Middle frontal gyrus (tissue), 1 donor: ENCODE data around the gene UQCC2.

ENCODE experiments used
- DNase-seq: peaks from one replicate; pipeline ENCODE4 v3.0.0-alpha.2; 2015; ENCODE audit warnings: low spot score; ENCODE audit errors: extremely low spot score

The UQCC2 gene

DNA sequence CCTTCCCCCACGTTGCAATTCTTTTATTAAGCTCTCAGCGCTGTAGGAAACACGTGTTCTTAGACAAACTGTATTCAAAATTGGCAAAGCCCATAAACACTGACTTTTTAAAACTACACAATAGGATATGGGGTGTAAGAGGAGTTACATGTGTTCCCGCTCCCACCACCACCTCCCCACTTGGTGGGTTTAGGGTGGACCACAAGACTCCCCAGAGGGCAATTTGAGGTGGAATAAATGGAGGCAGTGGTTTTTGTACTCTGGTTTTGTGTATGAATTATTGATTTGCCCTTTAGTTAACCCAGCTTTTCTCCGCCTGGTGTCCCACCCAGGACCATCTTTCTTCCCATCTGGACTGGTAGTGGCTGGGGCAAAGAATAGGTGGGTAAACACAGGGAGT, 3.7 kb downstream of the UQCC2 start:
- no peak for DNase-seq

DNA sequence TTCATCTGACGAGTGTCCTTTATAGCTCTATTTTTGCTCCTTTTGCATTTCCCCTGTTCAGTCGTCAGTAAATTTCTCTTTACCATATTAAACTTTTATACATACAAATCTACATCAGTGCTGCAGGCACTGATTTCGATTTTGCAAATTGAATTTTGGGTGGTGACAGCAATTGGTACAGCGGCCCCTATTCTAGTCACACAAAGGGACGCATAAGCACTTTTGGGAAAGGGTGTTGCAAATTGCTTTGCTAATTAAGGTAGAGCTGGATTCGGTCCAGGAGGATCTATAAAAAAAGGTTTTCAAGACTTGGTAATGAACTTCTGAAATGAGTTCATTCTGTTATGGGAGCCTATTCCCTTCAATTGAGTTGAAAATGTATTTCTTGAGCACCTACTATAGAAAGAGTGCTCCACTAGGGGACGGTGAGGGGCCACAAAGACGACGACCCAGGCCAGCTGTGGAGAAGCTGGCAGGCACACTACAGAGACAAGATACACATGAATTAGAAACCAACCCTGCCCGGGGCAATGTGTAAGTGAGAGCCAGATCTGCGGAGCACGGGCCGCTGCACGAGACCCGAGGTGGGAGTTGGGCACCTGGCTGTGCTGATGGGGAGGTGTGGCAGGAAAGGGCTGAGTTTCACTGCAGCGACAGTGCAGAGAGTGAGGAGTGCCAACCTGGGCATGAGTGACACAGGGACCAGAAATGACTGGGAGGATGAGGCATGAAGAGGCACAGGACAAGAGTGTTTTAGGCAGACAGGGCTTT, 5.4 kb downstream of the UQCC2 start:
- DNase-seq, result no peak

DNA sequence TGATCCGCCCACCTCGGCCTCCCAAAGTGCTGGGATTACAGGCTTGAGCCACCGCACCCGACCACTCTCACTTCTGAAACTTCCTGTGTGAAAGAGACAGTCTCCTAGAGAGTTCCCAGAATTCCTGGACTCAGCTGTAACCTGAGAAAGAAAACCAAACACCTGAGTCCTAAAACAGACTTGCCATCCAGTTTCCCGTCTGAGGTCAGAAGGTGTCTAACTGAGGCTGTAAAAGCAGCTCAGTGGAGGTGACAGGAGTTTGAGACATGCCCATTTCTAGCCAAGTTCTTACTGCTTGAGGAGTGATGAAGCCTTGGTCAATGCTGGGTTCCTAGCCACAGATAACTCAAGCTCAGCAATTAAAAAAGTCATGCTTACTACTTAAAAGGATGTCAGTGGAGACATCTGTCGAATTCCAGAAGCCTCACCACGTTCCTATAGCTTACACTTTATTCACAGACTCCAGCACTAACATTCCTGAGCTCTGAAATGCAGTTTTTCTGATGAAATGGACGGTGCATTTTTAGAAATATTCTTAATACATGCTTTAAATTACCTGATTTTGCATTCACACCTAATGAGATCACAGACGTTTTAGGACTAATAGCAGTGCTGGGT, 6.1 kb downstream of the UQCC2 start:
- no peak for DNase-seq

DNA sequence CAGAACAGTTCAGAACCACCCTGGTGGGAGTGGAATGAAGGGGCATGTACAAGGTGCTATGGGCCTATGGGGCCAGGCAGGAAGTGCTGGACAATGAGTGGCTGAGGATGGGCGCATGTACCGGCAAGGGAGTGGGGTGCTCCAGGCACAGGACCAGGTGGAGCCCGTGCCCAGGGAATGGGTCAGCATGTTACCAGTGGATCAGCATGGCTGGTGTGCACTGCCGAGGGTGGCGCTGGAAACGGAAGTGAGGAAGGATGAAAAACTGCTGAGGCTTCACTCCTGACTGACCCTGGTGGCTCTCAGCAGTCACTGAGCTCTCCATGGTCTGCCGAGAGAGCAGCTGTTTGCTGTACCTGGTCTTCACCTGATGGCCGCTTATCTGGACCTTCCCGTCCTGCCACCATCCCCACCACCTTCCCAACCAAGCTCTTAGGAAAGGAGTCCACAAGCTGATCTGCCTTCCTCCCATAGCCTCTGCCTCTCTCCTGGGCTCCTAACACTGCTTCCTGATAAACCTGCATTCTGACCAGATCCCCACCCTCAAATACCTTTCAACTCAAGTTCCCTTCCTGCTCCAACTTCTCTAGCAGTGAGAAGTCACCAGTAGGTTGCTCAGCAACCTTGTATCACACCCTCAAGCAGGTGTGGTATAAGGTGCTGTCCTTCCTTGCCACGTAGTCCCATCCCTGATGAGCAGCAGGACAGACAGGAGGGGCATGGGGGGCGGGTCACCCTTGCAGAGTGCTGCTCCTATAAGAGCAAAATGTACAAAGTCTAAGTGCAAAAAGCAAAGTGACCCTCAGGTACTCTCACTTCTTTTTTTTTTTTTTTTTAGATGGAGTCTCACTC, 7.1 kb downstream of the UQCC2 start:
- DNase-seq, result no peak

GRCh38 chr6:33702345-33702977, 9.0 kb downstream of the UQCC2 start:
- no peak for DNase-seq

DNA sequence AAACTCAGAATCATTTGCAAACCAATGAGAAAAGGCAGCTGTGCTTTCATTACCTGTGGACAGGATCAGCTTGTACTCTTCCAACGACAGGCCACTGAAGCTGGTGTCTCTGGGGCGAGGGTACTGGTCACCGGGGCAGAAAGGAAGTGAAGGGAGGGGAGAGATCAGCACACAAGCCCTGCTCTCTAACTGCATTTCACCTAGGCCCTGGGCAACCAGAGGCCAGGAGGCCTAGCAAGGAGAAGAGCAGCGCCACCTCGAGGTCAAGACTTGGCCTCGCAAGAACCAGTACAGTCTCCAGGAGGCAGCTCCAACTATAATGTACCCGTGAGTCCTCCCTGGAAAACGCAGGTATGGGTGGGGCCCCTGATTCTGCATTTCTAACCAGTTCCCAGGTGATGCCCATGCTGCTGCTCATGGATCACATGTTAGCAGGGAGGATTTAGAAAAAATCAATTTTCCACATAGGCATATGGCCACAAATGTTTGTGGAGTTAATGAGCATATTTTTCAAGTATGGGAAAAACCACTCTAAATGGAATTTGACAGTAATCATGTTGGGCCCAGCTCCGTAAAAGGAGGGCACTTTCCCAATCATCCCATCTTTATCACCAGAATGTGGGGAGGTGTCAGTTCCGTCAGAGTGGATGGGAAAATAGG, 11.0 kb downstream of the UQCC2 start:
- DNase-seq, result no peak

DNA sequence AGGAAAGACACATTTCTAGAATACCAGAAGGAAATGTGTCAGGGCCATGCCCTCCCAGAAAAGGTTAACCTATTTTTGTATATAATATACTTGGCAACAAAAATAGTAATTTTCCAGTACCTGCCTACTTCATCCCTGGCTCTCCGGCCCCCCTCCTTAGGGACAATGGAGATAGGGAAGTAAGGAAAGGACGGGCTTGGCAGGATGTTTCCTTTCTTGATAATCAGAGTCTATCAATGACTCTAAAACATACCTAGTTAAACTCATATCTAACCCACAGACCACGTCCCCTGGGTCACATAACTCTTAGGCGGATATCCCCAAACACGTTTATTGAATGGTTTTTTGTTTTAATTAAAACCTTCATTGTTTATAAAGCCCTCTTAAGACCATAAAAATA, 11.8 kb downstream of the UQCC2 start:
- no peak for DNase-seq

DNA sequence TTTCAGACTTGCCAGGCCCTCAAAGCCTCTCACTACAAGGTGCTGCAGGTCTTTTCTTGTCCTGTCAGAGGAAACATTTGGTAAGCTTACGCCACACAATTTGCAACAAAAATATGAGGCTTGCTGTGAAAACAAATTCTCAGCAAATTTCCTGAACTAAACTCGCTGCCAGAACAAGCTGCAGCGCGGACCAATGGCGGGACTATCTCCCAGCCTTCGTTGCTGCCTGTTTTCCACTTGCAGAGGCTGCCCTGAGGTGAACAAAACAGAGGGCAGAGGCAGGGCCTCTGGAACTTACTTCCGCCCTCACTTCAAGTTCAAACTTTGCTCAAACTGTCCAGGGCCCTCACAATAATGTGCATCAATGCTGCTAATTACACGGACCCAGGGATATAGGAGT, 12.4 kb downstream of the UQCC2 start:
- no peak for DNase-seq

DNA sequence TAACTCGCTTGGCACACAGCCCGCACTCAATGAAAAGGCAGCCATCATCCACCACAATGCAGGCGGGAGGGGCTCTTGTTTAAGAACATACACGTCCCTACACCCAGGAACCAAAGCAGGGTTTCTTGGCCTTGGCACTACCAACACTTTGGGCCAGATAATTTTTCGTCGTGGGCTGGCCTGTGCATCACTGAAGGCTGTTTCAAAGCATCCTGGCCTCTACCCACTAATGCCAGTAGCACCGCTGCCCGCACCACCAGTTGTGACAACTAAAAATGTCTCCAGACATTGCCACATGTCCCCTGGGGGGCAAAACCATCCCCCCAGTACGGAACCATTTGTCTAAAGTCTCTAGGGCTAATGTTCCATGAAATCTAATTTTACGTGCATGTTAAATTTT, 13.0 kb downstream of the UQCC2 start:
- DNase-seq, result no peak

DNA sequence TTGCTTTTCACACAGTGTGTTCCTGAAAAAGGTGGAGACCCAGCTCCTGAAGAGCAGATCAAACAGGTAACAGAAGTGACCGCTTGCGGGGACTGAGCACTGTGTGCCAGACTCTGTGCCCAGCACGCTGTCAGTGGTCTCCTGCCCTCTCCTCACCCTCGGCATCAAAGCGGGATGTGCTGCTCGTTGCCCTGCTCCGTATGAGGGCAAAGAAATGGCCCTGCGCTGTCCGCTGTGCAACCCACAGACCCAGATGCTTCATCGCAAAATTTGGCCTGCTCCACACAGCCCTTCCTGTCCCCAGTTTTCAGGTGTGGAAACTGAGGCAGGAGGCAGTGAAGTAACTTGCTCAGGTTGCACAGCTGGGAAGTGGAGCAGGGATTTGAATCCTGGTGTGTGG, 13.7 kb downstream of the UQCC2 start:
- no peak for DNase-seq

GRCh38 chr6:33696548-33697518, 14.7 kb downstream of the UQCC2 start:
- DNase-seq, result no peak

- no peak for DNase-seq
These were observed 15.4 kb downstream of the UQCC2 start for GRCh38 chr6:33696076-33696475.

GRCh38 chr6:33695451-33695887, 16.0 kb downstream of the UQCC2 start:
- DNase-seq, result no peak

DNA sequence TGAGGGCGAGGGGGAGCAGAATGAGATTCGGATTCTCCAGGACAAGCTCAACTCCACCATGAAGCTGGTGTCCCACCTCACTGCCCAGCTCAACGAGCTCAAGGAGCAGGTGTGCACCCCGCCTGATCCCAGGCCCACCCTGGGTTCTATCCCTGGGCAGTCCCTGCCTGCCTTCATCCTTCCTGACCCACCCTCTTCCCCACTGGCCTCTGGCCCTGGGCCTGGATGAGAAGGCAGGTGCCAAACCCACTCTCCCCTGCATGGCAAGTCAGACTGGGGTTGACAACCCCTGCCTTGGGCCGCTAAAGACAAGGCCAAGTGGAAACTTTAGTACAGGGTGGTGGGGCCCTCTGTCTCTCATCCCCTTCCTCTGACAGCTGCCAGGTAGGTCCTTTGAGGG, 16.5 kb downstream of the UQCC2 start:
- DNase-seq, result no peak

DNA sequence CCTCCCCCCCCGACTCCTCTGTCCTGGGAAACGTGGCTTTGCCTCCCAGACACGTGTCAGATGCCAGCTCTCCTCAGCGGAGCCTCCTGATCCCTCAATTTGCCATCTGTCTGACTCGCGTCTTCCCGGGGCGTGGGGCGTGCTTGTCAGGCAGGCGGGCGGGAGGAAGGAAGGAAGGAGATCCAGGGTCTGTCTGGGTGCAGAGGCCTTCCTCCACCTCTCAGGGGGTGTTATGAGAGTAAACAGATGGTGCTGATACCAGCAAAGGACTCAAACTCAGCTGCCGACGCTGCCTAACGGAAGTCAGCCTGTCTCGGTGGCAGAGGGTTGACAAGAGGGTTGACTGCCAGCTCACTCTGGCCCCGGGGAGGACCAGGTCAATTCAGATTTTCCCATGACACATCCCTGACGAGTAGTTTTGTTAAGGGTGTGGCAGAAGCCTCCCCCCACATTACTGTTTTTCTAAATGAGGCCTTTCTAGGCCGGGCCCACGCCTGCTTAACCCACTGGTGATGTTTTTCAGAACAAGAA, 17.0 kb downstream of the UQCC2 start:
- DNase-seq, result no peak

DNA sequence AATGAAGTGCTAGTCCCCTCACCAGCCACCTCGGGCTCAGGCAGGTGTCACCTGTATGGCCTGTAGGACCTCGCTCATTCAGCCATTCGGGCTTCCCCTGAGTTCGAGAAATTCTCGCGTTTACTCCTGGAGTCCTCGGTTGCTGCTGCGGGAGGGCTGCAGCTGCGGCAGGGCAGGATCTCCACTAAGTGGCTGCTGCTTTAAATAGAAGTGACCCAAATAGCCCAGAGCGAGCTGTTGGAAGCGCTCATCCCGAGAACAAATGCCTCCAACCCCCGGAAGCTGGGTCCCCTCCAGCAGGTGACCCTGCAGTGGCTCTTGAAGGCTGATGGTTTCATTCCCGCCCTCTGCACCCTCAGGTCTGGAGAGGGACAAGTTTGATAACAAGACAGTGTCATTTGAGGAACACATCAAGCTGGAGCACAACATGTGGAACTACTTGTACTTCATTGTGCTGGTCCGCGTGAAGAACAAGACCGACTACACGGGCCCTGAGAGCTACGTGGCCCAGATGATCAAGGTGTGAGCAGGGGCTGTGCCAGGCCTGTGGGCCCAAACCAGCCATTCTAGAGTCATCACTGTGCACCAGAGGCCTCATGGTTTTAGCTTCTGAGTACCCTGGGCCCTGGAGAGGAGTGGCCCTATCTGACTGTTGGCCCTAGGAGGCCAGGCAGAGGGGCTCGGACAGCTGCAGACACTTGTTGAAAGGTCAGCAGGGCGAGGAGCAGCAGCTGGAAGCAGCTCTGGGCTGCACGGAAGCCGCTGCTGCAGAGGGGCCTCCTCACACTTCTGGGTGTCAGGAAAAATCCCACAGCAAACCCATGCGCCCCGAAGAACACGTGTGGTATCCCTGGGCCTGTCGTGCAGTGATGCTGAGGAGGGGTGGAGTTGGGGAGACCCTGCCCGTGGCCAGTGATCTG, 18.1 kb downstream of the UQCC2 start:
- no peak for DNase-seq

DNA sequence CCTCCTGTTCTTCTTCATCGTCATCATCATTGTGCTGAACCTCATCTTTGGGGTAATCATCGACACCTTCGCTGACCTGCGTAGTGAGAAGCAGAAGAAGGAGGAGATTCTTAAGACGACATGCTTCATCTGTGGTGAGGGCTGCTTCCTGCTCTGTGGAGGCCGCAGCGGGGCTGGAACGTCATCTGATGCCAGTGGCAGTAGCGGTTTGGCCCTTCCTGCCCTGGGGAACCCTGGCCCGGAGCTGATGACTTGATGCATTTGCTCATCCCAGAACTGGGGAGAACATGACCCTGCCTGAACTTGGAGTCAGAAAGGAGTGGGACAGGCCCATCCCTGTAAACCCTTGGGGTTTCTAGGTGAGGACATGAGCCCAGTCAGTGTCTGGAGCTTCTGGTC, 18.7 kb downstream of the UQCC2 start:
- DNase-seq, result no peak

GRCh38 chr6:33692078-33692759, 19.3 kb downstream of the UQCC2 start:
- DNase-seq, result no peak
